Thyroid gland (tissue), 4 donors: Measurements from ENCODE around the gene PRM2. TPM values are rescaled to one million over a fixed set of nuclear protein-coding genes. Genes with fewer than 3 reads are reported as not detected.

ENCODE experiments used
- DNase-seq, 2 donors: peaks; one replicate each; pipeline ENCODE4 v3.0.0-alpha.2; 2019
- H3K27ac ChIP-seq, 3 donors: fragments of 200-600 bp; sonication (generic); 1 replicate in 2 of 3; 2 replicates in 1 of 3; pipeline ENCODE4 v1.5.1; 2016 to 2019; ENCODE audit warnings: mild to moderate bottlenecking in 1 of 3, moderate library complexity in 1 of 3
- H3K27me3 ChIP-seq: fragments of 200-600 bp; sonication (generic); one replicate; pipeline ENCODE4 v1.5.1; 2019
- H3K36me3 ChIP-seq, 2 donors: fragments of 200-600 bp; sonication (generic); one replicate each; pipeline ENCODE4 v1.5.1; 2016 to 2019
- H3K4me1 ChIP-seq, 2 donors: fragments of 200-600 bp; sonication (generic); one replicate each; pipeline ENCODE4 v1.5.1; 2017 to 2019
- H3K4me3 ChIP-seq, 3 donors: fragments of 200-600 bp; sonication (generic); replicated peaks in 1 of 3; 1 replicate in 2 of 3; 2 replicates in 1 of 3; pipeline ENCODE4 v1.5.1; 2016; ENCODE audit warnings: mild to moderate bottlenecking in 1 of 3
- H3K9me3 ChIP-seq: fragments of 200-600 bp; sonication (generic); one replicate; pipeline ENCODE4 v1.5.1; 2017
- CTCF ChIP-seq, 6 experiments: fragments of 200-600 bp in 3 of 6; fragments of 450-650 bp in 3 of 6; sonication (generic) in 3 of 6; IDR thresholded peaks; one replicate each; pipeline ENCODE4 v1.5.1; 2016 to 2019; ENCODE audit warnings: antibody characterized with exemption in 6 of 6, mild to moderate bottlenecking in 2 of 6, inconsistent platforms in 1 of 6, moderate library complexity in 1 of 6
- POLR2A ChIP-seq, 2 donors: fragments of 450-650 bp; IDR thresholded peaks; one replicate each; pipeline ENCODE4 v1.6.1; 2017; ENCODE audit warnings: antibody characterized with exemption in 2 of 2, mild to moderate bottlenecking in 2 of 2, moderate library complexity in 1 of 2
- WGBS, 2 donors: methylation state at CpG; one replicate each; pipeline ENCODE4 v1.1.5; 2017; 5-methylcytosine and 5-hydroxymethylcytosine counted together
- intact Hi-C: fragments of 100-400 bp; cut with DNase I; formaldehyde crosslinking; loops from one replicate; pipeline ENCODE4 v1.15.1; 2023
- total RNA-seq, 4 donors: library from RNA; depleted of rRNA; stranded (reverse); fragments of >200 nt; gene quantifications; one replicate each; pipeline ENCODE4 v1.2.3, GENCODE V29; 2016

PRM2 gene
- total RNA-seq, 4 donors from 2014 or later = 8.2 to 64.4 TPM; not detected in 2

- DNase-seq = no peak
- Histone ChIP-seq H3K4me1 (peaks cover 10 to 24% of the 10 kb centered on the region in 2 donors), H3K9me3 (no peaks in the 10 kb centered on the region), H3K27me3 (no peaks in the 10 kb centered on the region), H3K4me3 (no peak overlapping the region), H3K36me3 (no peaks in the 10 kb centered on the region), H3K27ac (no peak overlapping the region)
- intact Hi-C loops = no loop called here
- TF ChIP-seq CTCF (IDR thresholded peaks at IDR 0.05) = no peak
- TF ChIP-seq POLR2A (IDR thresholded peaks at IDR 0.05) = no peak
- WGBS, 2 donors = 78 to 93% methylated on average over 5 of the region's 5 CpGs
Observed at GRCh38 chr16:11253009-11253994, 23.0 kb downstream of the PRM2 start.

GRCh38 chr16:11252482-11252931 lies 23.8 kb downstream of the PRM2 start:
- no peak for TF ChIP-seq CTCF (IDR thresholded peaks at IDR 0.05)
- TF ChIP-seq POLR2A (IDR thresholded peaks at IDR 0.05) = no peak
- WGBS, 2 donors = 94 to 97% methylated on average over 8 of the region's 8 CpGs
- Histone ChIP-seq H3K36me3 (no peaks in the 10 kb centered on the region), H3K27ac (no peak overlapping the region), H3K4me1 (peaks cover 10 to 22% of the 10 kb centered on the region in 2 donors), H3K9me3 (no peaks in the 10 kb centered on the region), H3K27me3 (no peaks in the 10 kb centered on the region), H3K4me3 (no peak overlapping the region)
- intact Hi-C loops = no loop called here
- DNase-seq = no peak

GRCh38 chr16:11251525-11252481 lies 24.5 kb downstream of the PRM2 start:
- H3K4me1 ChIP-seq = peaks cover 6 to 15% of the 10 kb centered on the region in 2 donors
- H3K9me3 ChIP-seq = no peaks in the 10 kb centered on the region
- DNase-seq = no peak
- 91 to 93% methylated on average over 18 of the region's 18 CpGs for WGBS, 2 donors
- intact Hi-C loops = no loop called here
- H3K27ac ChIP-seq = no peak overlapping the region
- no peak for TF ChIP-seq CTCF (IDR thresholded peaks at IDR 0.05)
- TF ChIP-seq POLR2A (IDR thresholded peaks at IDR 0.05) = no peak
- H3K36me3 ChIP-seq = no peaks in the 10 kb centered on the region
- H3K27me3 ChIP-seq = no peaks in the 10 kb centered on the region
- no peak overlapping the region for H3K4me3 ChIP-seq

GRCh38 chr16:11250786-11251524 lies 25.3 kb downstream of the PRM2 start:
- DNase-seq = no peak
- Histone ChIP-seq H3K27me3 (no peaks in the 10 kb centered on the region), H3K9me3 (no peaks in the 10 kb centered on the region), H3K36me3 (no peaks in the 10 kb centered on the region), H3K4me1 (peaks cover 4 to 14% of the 10 kb centered on the region in 2 donors), H3K27ac (no peak overlapping the region), H3K4me3 (no peak overlapping the region)
- intact Hi-C loops = no loop called here
- no peak for TF ChIP-seq POLR2A (IDR thresholded peaks at IDR 0.05)
- no peak for TF ChIP-seq CTCF (IDR thresholded peaks at IDR 0.05)
- WGBS, 2 donors = 97% methylated on average over 10 of the region's 10 CpGs
